ENCODE measurements around the gene SDK2. TPM values are rescaled to one million over a fixed set of nuclear protein-coding genes. Genes with fewer than 3 reads are reported as not detected.

Gene SDK2
- total and polyA plus RNA-seq, 9 donors = 0.40 to 5.4 (median 0.96) TPM

- WGBS, 3 donors = 52 to 63% (median 54%) methylated on average over 3 of the region's 3 CpGs
- intact Hi-C loops (cut with DNase I) = no loop called here
- no peak for DNase-seq
- H3K9me3 ChIP-seq = no peaks in the 10 kb centered on the region
- H3K4me3 ChIP-seq = no peak overlapping the region
- no peak overlapping the region for H3K27ac ChIP-seq
- no peaks in the 10 kb centered on the region for H3K27me3 ChIP-seq
- TF ChIP-seq EP300 (IDR thresholded peaks at IDR 0.05) (no peak), POLR2A (IDR thresholded peaks at IDR 0.05) (no peak), CTCF (IDR thresholded peaks at IDR 0.05) (no peak)
- peaks cover 8% of the 10 kb centered on the region for H3K4me1 ChIP-seq (ENCODE audit: insufficient read depth)
- no peaks in the 10 kb centered on the region for H3K36me3 ChIP-seq
These were observed 44.6 kb downstream of the SDK2 start for GRCh38 chr17:73599599-73599998.

- Histone ChIP-seq H3K4me1 (ENCODE audit: insufficient read depth) (peaks cover 8% of the 10 kb centered on the region), H3K9me3 (no peaks in the 10 kb centered on the region), H3K4me3 (no peak overlapping the region), H3K36me3 (no peaks in the 10 kb centered on the region), H3K27me3 (no peaks in the 10 kb centered on the region), H3K27ac (no peak overlapping the region)
- TF ChIP-seq CTCF (IDR thresholded peaks at IDR 0.05) = no peak
- no peak for TF ChIP-seq POLR2A (IDR thresholded peaks at IDR 0.05)
- TF ChIP-seq EP300 (IDR thresholded peaks at IDR 0.05) = no peak
- intact Hi-C loops (cut with DNase I) = no loop called here
- no peak for DNase-seq
- 47 to 72% (median 66%) methylated on average over 13 of the region's 13 CpGs for WGBS, 3 donors
These were observed 46.0 kb downstream of the SDK2 start for GRCh38 chr17:73598212-73598611.

- intact Hi-C loops (cut with DNase I) = no loop called here
- Histone ChIP-seq H3K9me3 (no peaks in the 10 kb centered on the region), H3K4me3 (no peak overlapping the region), H3K27me3 (no peaks in the 10 kb centered on the region), H3K4me1 (ENCODE audit: insufficient read depth) (peaks cover 8% of the 10 kb centered on the region), H3K27ac (no peak overlapping the region), H3K36me3 (no peaks in the 10 kb centered on the region)
- 51 to 68% (median 60%) methylated on average over 7 of the region's 7 CpGs for WGBS, 3 donors
- TF ChIP-seq EP300 (IDR thresholded peaks at IDR 0.05) = no peak
- no peak for TF ChIP-seq POLR2A (IDR thresholded peaks at IDR 0.05)
- TF ChIP-seq CTCF (IDR thresholded peaks at IDR 0.05) = no peak
- no peak for DNase-seq
These were observed 48.3 kb downstream of the SDK2 start for GRCh38 chr17:73595931-73596330.

- no peaks in the 10 kb centered on the region for H3K9me3 ChIP-seq
- 4 to 20% (median 6%) methylated on average over 6 of the region's 6 CpGs for WGBS, 3 donors
- H3K36me3 ChIP-seq = no peaks in the 10 kb centered on the region
- no peaks in the 10 kb centered on the region for H3K27me3 ChIP-seq
- H3K4me1 ChIP-seq (ENCODE audit: insufficient read depth) = peaks cover 8% of the 10 kb centered on the region
- no peak overlapping the region for H3K4me3 ChIP-seq
- intact Hi-C loops (cut with DNase I) = no loop called here
- H3K27ac ChIP-seq = no peak overlapping the region
- peak in 1 of 5 donors; percentile 65 for DNase-seq
- TF ChIP-seq EP300 (IDR thresholded peaks at IDR 0.05) (no peak), POLR2A (IDR thresholded peaks at IDR 0.05) (no peak), CTCF (IDR thresholded peaks at IDR 0.05) (no peak)
These were observed 48.8 kb downstream of the SDK2 start for GRCh38 chr17:73595479-73595878.

Data from ovary (tissue), 9 donors.